NCI-H446 treated with DMSO at 0.1 percent for 48 hours (cell line): ENCODE measurements around the gene TBC1D22A.

ENCODE experiments used
- DNase-seq: peaks from one replicate; lab custom pipeline; 2025; lab: John Stamatoyannopoulos, UW

The TBC1D22A gene

GRCh38 chr22:46753360-46753759, 9.1 kb upstream of the TBC1D22A start:
- DNase-seq = no peak

DNA sequence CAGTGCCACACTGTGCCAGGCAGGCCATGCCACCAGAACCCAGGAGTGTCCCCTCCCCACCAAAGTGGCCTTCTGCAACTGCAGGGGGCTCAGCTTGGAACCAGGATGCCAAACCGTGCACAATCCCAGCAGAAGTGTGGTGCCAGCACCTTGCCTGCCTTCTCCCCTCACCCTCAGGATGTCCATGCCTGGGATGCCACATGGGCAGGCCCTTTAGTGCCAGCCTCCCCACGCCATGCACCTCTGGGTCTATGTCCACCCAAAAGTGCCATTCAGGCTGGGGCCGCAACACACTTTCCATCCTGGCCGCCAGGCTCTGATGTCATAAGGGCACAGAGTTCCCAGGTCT, 8.7 kb upstream of the TBC1D22A start:
- DNase-seq = no peak

DNA sequence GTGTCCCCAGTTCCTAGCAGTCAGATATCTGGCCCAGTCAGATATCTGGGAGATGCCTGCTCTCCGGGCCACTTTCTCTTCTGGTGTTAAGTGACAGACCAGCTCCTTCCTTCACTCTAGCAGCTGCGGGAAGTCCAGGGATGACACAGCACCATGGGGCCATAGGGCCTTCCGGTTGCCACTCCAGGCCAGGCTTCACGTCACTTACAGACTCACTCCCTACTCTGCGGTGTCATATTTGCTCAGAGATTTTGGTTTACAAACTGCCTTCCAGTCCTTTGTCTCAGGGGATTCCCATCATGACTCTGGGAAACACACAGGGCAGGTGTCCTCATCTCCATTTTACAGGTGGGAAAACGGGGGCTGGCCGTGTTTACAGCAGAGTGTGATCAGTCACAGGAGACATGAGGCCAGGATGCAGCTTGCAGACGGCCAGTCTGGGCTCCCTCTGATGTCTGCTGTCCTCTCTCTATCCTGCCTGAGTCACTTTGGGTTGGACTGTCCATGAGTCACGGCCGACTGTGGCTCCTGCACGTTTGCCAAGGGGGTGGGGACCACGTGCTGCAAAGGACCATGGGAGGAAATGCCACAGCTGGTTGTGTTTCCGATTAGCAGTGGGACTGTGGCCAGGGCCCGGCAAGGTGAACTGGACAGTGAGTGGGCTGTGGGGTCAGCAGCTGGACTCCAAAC, 8.2 kb upstream of the TBC1D22A start:
- DNase-seq = no peak

GRCh38 chr22:46754826-46755225, 7.6 kb upstream of the TBC1D22A start:
- no peak for DNase-seq

- no peak for DNase-seq
Observed at GRCh38 chr22:46755525-46755924, 6.9 kb upstream of the TBC1D22A start.

DNA sequence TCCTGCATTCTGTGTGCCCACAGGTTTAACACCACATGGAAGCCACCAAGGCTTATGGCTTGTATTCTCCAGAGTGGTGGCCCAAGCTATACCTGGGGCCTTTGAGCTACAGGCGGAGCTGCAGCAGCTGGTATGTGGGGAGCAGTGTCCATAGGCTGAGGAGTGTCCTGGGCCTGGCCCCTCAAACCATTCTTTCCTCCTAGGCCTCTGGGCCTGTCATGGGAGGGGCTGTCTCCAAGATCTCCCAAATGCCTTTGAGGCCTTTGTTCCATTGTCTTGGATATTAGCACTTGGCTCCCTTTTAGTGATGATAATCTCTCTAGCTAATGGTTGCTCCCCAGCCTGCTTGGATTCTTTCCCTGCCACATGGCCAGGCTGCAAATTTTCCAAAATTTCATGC, 6.4 kb upstream of the TBC1D22A start:
- no peak for DNase-seq

DNA sequence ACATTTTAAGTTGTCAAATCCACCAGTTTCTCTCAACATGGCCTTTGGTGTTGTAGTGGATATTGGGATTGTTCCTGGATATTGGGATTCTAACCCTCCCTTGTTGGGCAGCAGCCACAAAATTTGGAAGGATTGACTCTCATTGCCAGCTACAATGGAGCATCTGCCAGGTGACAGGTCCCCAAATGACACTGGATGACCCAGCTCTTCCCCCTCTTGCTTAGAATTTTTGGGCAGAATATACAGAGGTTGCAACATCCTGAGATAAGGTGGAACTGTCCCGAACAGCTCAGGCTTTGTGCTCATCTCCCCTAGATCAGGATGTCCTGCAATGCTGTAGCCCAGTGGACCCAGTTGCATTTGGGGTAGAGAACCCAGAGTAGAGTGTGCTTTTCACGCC, 5.3 kb upstream of the TBC1D22A start:
- no peak for DNase-seq

GRCh38 chr22:46758121-46758520, 4.3 kb upstream of the TBC1D22A start:
- DNase-seq = no peak

DNA sequence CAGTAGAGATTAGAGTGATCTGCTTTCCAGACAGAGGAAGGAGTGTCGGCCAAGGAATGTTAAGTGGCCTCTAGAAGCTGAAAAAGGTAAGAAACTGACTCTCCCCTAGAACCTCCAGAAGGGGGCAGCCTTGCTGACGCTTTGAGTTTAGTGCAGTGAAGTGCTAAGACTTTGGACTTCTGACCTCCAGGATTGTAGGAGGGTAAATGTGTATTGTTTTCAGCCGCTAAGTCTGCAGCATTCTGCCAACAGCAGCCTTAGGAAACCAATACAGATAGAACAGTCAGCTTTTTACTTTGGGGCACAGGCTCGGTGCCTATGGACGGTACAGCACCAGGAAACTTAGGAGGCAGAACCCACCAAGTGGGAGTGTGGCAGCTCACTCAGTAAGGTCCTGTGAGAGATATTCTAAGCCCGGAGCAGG, 3.6 kb upstream of the TBC1D22A start:
- no peak for DNase-seq

GRCh38 chr22:46761017-46761416, 1.4 kb upstream of the TBC1D22A start:
- DNase-seq = no peak

DNA sequence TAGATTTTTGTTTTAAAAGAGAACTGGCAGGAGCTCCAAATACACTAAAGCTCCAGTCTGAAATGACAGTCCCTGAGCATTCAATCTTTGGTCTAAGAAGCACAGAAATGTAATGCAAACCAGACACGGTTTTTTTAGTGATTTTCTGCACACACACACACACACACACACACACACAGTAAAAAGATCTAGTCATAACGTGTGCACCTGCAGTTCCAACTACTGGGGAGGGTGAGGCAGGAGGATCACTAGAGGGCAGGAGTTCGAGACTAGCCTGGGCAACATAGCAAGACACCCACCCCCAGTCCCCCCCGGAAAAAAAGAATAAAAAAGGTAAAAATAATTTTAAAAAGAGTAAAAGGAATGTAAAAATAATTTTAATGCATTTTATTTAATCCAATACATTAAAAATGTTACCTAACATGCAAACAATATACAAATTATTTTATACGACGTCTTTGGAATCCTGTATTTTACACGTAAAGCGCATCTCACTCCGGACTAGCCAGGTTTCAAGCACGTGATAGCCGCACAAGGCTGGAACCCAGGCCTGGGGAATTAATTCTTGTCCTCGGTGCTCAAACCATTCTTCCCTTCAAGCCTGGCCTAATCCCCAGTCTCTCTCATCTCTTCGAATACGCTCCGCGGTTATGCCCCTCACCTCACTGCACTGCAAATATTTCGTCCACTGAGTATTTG, 762 bp upstream of the TBC1D22A start:
- DNase-seq = no peak

GRCh38 chr22:46763051-46763705, 728 bp downstream of the TBC1D22A start:
- no peak for DNase-seq

DNA sequence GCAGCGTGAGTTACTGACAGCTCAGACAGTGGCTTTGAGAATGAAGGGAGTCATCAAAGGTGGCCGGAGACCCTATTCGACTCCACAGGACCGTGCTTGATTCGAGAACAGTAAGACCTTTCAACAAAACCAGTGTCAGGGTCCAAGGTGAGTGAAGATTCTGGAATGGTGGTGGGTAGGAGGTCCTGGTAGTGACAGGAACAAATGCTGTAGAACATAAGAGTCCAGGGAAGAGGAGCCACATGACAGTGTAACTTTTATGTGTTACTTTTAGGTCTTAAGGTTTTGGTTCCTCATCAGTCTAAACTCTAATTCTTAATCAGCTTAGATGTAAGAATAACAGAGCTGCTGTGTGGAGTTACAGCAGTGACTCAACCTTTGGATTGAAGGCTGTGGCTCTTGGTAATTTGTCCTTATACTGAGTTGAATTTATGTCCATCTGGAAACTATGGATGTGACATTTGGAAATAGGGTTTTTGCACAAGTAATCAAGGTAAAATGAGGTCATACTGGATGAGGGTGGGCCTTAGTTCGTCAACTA, 1.8 kb downstream of the TBC1D22A start:
- DNase-seq = no peak

DNA sequence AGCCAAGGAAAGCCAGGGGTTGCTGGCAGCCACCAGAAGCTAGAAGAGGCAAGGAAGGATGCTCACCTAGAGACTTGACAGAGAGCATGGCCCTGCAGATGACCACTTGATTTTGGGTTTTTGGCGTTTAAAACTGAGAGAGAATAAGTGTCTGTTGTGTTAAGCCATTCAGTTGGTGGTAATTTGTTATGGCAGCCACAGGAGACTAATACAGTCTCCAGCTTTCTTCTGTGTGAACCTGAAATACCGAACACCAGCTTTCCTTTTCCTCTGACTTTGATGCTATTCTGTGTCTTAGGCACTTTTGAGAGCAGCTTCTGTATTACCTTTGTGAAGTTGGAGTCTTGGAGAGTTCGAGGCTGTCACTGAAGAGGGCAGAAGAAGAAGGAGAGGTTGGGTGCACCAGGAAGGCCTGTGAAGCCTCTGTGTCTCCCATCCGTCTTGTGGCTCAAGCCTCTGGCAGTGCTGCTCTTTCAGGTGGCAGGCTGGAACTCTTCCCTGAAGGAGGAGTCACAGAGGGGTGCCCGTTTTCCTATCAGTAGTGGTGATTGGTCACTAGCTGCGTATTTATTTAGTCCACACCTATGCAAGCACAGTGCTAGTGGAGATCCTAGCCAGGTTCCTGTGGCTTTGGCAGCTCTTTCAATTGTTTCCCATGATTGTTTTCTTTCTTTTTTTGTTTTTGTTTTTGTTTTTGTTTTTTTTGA, 2.5 kb downstream of the TBC1D22A start:
- no peak for DNase-seq

- DNase-seq = no peak
Observed at GRCh38 chr22:46766611-46767010, 4.2 kb downstream of the TBC1D22A start.

DNA sequence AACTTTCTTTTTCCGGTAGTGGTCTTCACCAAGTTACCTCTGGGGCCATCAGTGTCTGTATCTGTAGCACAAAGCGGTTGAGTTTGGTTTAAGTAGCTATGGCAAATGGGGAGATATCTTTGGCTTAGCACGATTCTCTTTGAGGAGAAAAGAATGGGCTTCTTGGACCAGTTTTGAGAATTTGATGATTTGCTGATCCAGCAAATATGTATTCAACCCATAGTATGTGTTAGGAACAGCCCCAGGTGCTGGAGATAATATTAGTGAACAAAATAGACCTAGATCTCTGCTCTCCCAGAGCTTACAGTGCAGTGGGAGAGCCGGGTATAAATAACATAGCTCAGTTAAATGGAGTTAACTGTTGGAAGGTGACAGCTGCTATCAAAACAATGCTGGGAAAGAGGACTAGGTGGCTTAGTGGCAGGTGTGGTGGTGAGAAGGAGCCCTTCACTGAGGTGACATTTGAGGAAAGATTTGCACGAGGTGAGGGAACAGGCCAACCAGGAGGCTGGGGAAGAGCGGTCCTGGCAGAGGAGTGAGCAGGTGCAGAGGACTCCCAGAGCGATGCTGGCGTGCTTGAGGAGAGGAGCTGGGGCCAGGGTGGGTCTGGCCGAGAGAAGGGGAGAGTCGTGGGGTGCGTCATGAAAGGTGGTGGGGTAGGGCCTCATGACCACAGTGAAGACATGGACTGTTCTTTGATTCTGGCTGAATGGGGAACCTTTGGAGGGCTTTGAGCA, 5.0 kb downstream of the TBC1D22A start:
- no peak for DNase-seq

GRCh38 chr22:46769191-46769675, 6.8 kb downstream of the TBC1D22A start:
- peak; percentile 48 for DNase-seq

- DNase-seq = no peak
Observed at GRCh38 chr22:46769706-46770105, 7.3 kb downstream of the TBC1D22A start.

GRCh38 chr22:46770151-46770641, 7.7 kb downstream of the TBC1D22A start:
- DNase-seq = no peak

DNA sequence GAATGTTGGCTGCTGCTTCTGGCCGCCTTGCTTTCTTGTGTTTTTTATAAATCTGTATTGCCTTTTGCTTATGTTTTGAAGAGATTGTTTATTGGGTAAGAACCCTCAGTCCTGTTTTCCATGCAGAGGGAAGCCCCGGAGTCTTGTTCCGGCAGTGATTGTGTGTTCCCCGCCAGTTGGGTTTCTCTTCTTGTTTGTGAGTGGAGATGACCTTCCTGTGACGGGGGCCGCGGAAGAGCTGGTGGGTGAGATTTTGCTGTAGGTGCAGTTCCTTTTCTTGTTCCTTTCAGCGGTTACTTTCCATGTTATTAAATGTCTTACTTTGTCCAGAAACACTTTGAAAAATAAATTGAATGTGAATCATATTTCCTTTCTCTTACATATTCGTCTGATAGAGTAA, 8.3 kb downstream of the TBC1D22A start:
- no peak for DNase-seq

GRCh38 chr22:46773076-46773475, 10.6 kb downstream of the TBC1D22A start:
- no peak for DNase-seq
